Neural cell (in vitro differentiated cells): ENCODE results near the gene SULT1E1. TPM values are rescaled to one million over a fixed set of nuclear protein-coding genes. Genes with fewer than 3 reads are reported as not detected.
"Not testable (repeated sequence)": the region's sequence is repeated elsewhere in the genome, so short reads cannot be mapped to it uniquely, and the experiment has no call there.

Source experiments
- H2AFZ ChIP-seq: fragments of 200-600, 300-800 bp; sonication (generic), shearing (Covaris generic); 2 replicates; pipeline ENCODE4 v1.6.0; 2014; ENCODE audit warnings: low read depth, mild to moderate bottlenecking, antibody characterized with exemption, low read length, moderate library complexity
- H3F3A ChIP-seq: fragments of 200-600 bp; shearing (Covaris generic); 2 replicates; pipeline ENCODE4 v1.6.1; 2016; ENCODE audit warnings: mild to moderate bottlenecking, moderate library complexity, mixed read lengths, antibody characterized with exemption, low read length; ENCODE audit not compliant: insufficient read depth, poor library complexity, severe bottlenecking
- H3K27ac ChIP-seq: fragments of 200-600, 300-800 bp; sonication (generic), shearing (Covaris generic); 2 replicates; pipeline ENCODE4 v1.5.1; 2014; ENCODE audit warnings: mild to moderate bottlenecking, low read length, moderate library complexity
- H3K27me3 ChIP-seq: fragments of 300-800, 200-600 bp; sonication (generic), shearing (Covaris generic); 2 replicates; pipeline ENCODE4 v1.6.0; 2014; ENCODE audit warnings: mild to moderate bottlenecking, low read depth, low read length, moderate library complexity; ENCODE audit not compliant: insufficient read depth
- H3K36me3 ChIP-seq: fragments of 300-800, 200-600 bp; sonication (generic), shearing (Covaris generic); 2 replicates; pipeline ENCODE4 v1.5.1; 2014; ENCODE audit warnings: mild to moderate bottlenecking, antibody characterized with exemption, low read length, moderate library complexity; ENCODE audit not compliant: insufficient read depth
- H3K4me2 ChIP-seq: fragments of 300-800, 200-600 bp; sonication (generic), shearing (Covaris generic); 2 replicates; pipeline ENCODE4 v1.6.0; 2014; ENCODE audit warnings: mild to moderate bottlenecking, low read length
- H3K4me3 ChIP-seq: fragments of 300-800, 200-600 bp; sonication (generic), shearing (Covaris generic); 2 replicates; pipeline ENCODE4 v1.5.1; 2014; ENCODE audit warnings: mild to moderate bottlenecking, low read length, moderate library complexity
- H3K79me2 ChIP-seq: fragments of 200-600 bp; shearing (Covaris generic); replicated peaks from 2 replicates; pipeline ENCODE4 v1.6.0; 2014; ENCODE audit warnings: mild to moderate bottlenecking, low read length, moderate library complexity; ENCODE audit not compliant: insufficient read depth
- H3K9ac ChIP-seq: fragments of 300-800, 200-600 bp; sonication (generic), shearing (Covaris generic); 2 replicates; pipeline ENCODE4 v1.6.1; 2016; ENCODE audit warnings: mild to moderate bottlenecking, low read length, mixed read lengths
- H3K9me2 ChIP-seq: fragments of 200-600 bp; shearing (Covaris generic); 2 replicates; pipeline ENCODE4 v1.6.1; 2016; ENCODE audit warnings: mild to moderate bottlenecking, low read length, mixed read lengths; ENCODE audit not compliant: insufficient read depth
- H3K9me3 ChIP-seq: fragments of 200-600, 300-800 bp; sonication (generic), shearing (Covaris generic); 2 replicates; pipeline ENCODE4 v1.6.1; 2016; ENCODE audit warnings: mild to moderate bottlenecking, mixed run types, low read length, moderate library complexity, mixed read lengths
- H4K20me1 ChIP-seq: fragments of 200-600 bp; shearing (Covaris generic); 2 replicates; pipeline ENCODE4 v1.6.1; 2016; ENCODE audit warnings: mild to moderate bottlenecking, mixed run types; ENCODE audit not compliant: insufficient read depth
- EP300 ChIP-seq: fragments of 450-650 bp; conservative IDR thresholded peaks from 2 replicates; pipeline ENCODE4 v1.6.1; 2014; ENCODE audit warnings: antibody characterized with exemption, mild to moderate bottlenecking, moderate library complexity; ENCODE audit not compliant: poor library complexity, severe bottlenecking
- EZH2 ChIP-seq: fragments of 200-600, 300-800 bp; shearing (Covaris generic), sonication (generic); IDR thresholded peaks from 2 replicates; pipeline ENCODE4 v1.6.1; 2014; ENCODE audit warnings: antibody characterized with exemption, low read length, borderline replicate concordance, mild to moderate bottlenecking; ENCODE audit not compliant: insufficient read depth, poor library complexity, severe bottlenecking
- MXI1 ChIP-seq: fragments of 450-650 bp; conservative IDR thresholded peaks from 2 replicates; pipeline ENCODE4 v1.6.1; 2014; ENCODE audit warnings: antibody characterized with exemption, mild to moderate bottlenecking; ENCODE audit not compliant: poor library complexity, severe bottlenecking
- POLR2AphosphoS5 ChIP-seq: IDR thresholded peaks from 2 replicates; pipeline ENCODE4 v1.6.1; 2012
- RAD21 ChIP-seq: fragments of 450-650 bp; conservative IDR thresholded peaks from 2 replicates; pipeline ENCODE4 v1.6.1; 2014; ENCODE audit warnings: antibody characterized with exemption, mild to moderate bottlenecking, moderate library complexity
- REST ChIP-seq: IDR thresholded peaks from 2 replicates; pipeline ENCODE4 v1.6.1; 2012; ENCODE audit warnings: borderline replicate concordance
- SMC3 ChIP-seq: fragments of 450-650 bp; conservative IDR thresholded peaks from 2 replicates; pipeline ENCODE4 v1.6.1; 2014; ENCODE audit warnings: antibody characterized with exemption, mild to moderate bottlenecking, moderate library complexity; ENCODE audit not compliant: poor library complexity
- TAF1 ChIP-seq: IDR thresholded peaks from 2 replicates; pipeline ENCODE4 v1.6.1; 2012; ENCODE audit warnings: low read depth
- polyA plus RNA-seq: library from polyadenylated mRNA; depleted of rRNA; stranded (reverse); fragments of >200 nt; gene quantifications from 2 replicates; pipeline ENCODE4 v1.2.3, GENCODE V29; 2014
- TF ChIP-seq, protein P1 (sequence below): fragments of 450-650 bp; IDR thresholded peaks from 2 replicates; pipeline ENCODE4 v1.5.1; 2014; ENCODE audit warnings: antibody characterized with exemption, mild to moderate bottlenecking, moderate library complexity; ENCODE audit not compliant: poor library complexity, severe bottlenecking

Gene SULT1E1
- polyA plus RNA-seq, 1 donor from 2014 or later: not detected

DNA sequence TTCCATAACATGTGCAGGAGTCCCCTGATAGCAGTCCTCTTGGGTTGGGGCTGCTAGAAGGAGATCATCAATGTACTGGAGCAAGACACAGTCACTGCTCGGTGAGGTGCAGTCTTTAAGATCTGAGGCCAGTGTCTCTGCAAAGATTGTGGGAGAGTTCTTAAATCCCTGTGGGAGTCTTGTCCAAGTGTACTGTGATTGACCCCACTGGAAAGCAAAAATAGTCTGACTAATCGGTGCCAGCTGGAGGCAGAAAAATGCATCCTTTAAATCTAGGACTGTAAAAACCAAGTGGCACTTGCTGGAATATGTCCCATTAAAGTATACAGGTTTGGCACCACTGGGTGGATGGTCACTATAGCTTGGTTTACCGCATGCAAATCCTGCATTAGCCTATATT lies 31.1 kb downstream of the SULT1E1 start:
- Histone ChIP-seq H3K4me2 (no peak overlapping the region), H2AFZ (no peak overlapping the region), H3F3A (no peaks in the 10 kb centered on the region), H3K4me3 (no peak overlapping the region), H3K36me3 (no peaks in the 10 kb centered on the region), H3K27ac (no peak overlapping the region), H3K79me2 (no peaks in the 10 kb centered on the region), H3K27me3 (no peaks in the 10 kb centered on the region), H3K9me2 (no peaks in the 10 kb centered on the region), H4K20me1 (no peaks in the 10 kb centered on the region), H3K9me3 (no peaks in the 10 kb centered on the region), H3K9ac (no peak overlapping the region)
- TF ChIP-seq MXI1: no peak
- TF ChIP-seq REST: no peak
- no peak for TF ChIP-seq EZH2
- no peak for TF ChIP-seq EP300
- no peak for TF ChIP-seq POLR2AphosphoS5
- TF ChIP-seq SMC3: no peak
- no peak for TF ChIP-seq RAD21

DNA sequence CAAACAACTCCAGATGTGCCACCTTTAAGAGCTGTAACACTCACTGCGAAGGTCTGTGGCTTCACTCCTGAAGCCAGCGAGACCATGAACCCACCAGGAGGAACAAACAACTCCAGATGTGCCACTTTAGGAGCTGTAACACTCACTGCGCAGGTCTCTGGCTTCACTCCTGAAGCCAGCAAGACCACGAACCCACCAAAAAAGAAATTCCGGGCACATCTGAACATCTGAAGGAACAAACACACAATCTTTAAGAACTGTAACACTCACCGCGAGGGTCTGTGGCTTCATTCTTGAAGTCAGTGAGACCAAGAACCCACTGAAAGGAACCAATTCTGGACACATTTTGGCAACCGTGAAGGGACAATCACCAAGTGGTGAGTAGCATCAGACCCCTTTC lies 34.9 kb downstream of the SULT1E1 start:
- H3K4me2 ChIP-seq, H3K9ac ChIP-seq, H3K79me2 ChIP-seq, H3F3A ChIP-seq, H4K20me1 ChIP-seq, H3K27ac ChIP-seq, H3K27me3 ChIP-seq, H3K36me3 ChIP-seq, H2AFZ ChIP-seq, H3K4me3 ChIP-seq, H3K9me2 ChIP-seq, H3K9me3 ChIP-seq: not testable (repeated sequence)

- Histone ChIP-seq H3K9ac (no peak overlapping the region), H3K9me3 (no peaks in the 10 kb centered on the region), H3K27me3 (no peaks in the 10 kb centered on the region), H3K27ac (no peak overlapping the region), H3K36me3 (no peaks in the 10 kb centered on the region), H3K9me2 (no peaks in the 10 kb centered on the region), H4K20me1 (no peaks in the 10 kb centered on the region), H3K4me2 (no peak overlapping the region), H3F3A (no peaks in the 10 kb centered on the region), H2AFZ (no peak overlapping the region), H3K4me3 (no peak overlapping the region), H3K79me2 (no peaks in the 10 kb centered on the region)
- TF ChIP-seq POLR2AphosphoS5 (no peak), SMC3 (no peak), REST (no peak), RAD21 (no peak), EZH2 (no peak), TAF1 (no peak), EP300 (no peak), MXI1 (no peak)
- TF ChIP-seq, protein P1, sequence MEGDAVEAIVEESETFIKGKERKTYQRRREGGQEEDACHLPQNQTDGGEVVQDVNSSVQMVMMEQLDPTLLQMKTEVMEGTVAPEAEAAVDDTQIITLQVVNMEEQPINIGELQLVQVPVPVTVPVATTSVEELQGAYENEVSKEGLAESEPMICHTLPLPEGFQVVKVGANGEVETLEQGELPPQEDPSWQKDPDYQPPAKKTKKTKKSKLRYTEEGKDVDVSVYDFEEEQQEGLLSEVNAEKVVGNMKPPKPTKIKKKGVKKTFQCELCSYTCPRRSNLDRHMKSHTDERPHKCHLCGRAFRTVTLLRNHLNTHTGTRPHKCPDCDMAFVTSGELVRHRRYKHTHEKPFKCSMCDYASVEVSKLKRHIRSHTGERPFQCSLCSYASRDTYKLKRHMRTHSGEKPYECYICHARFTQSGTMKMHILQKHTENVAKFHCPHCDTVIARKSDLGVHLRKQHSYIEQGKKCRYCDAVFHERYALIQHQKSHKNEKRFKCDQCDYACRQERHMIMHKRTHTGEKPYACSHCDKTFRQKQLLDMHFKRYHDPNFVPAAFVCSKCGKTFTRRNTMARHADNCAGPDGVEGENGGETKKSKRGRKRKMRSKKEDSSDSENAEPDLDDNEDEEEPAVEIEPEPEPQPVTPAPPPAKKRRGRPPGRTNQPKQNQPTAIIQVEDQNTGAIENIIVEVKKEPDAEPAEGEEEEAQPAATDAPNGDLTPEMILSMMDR: no peak
Observed at GRCh38 chr4:69823481-69824186, 36.3 kb downstream of the SULT1E1 start.
